Vagina (tissue), 2 donors: ENCODE results near the gene NRGN. TPM values are rescaled to one million over a fixed set of nuclear protein-coding genes. Genes with fewer than 3 reads are reported as not detected.
"Not testable (repeated sequence)": the region's sequence is repeated elsewhere in the genome, so short reads cannot be mapped to it uniquely, and the experiment has no call there.

Source experiments
- DNase-seq, 2 donors: peaks; one replicate each; pipeline ENCODE4 v3.0.0-alpha.2; 2017; ENCODE audit errors: extremely low spot score in 2 of 2
- H3K27ac ChIP-seq: fragments of 200-600 bp; sonication (generic); one replicate; pipeline ENCODE4 v1.5.1; 2019
- H3K27me3 ChIP-seq: fragments of 200-600 bp; sonication (generic); one replicate; pipeline ENCODE4 v1.5.1; 2019
- H3K36me3 ChIP-seq, 2 donors: fragments of 200-600 bp; sonication (generic); one replicate each; pipeline ENCODE4 v1.5.1; 2017 to 2019
- H3K4me1 ChIP-seq: fragments of 200-600 bp; sonication (generic); one replicate; pipeline ENCODE4 v1.5.1; 2019
- H3K4me3 ChIP-seq, 2 donors: fragments of 200-600 bp; sonication (generic); 1 replicate in 1 of 2; 2 replicates in 1 of 2; pipeline ENCODE4 v1.5.1; 2016 to 2019
- H3K9me3 ChIP-seq: fragments of 200-600 bp; sonication (generic); one replicate; pipeline ENCODE4 v1.5.1; 2019
- CTCF ChIP-seq, 3 experiments: fragments of 450-650 bp in 2 of 3; fragments of 200-600 bp in 1 of 3; sonication (generic) in 1 of 3; IDR thresholded peaks; one replicate each; pipeline ENCODE4 v1.5.1; 2017 to 2019; ENCODE audit warnings: antibody characterized with exemption in 3 of 3, mild to moderate bottlenecking in 2 of 3, moderate library complexity in 2 of 3
- POLR2A ChIP-seq, 2 donors: fragments of 450-650 bp; IDR thresholded peaks; one replicate each; pipeline ENCODE4 v1.6.1; 2017; ENCODE audit warnings: antibody characterized with exemption in 2 of 2, mild to moderate bottlenecking in 2 of 2, moderate library complexity in 2 of 2
- POLR2AphosphoS5 ChIP-seq, 2 donors: sonication (generic); formaldehyde crosslinking; IDR thresholded peaks; one replicate each; pipeline ENCODE4 v1.9.0; 2017; ENCODE audit warnings: antibody characterized with exemption in 2 of 2, mild to moderate bottlenecking in 2 of 2, low read depth in 1 of 2; ENCODE audit not compliant: insufficient read depth in 1 of 2
- intact Hi-C: fragments of 100-400 bp; cut with DNase I; formaldehyde crosslinking; loops from one replicate; pipeline ENCODE4 v1.15.1; 2023
- total RNA-seq: library from RNA; depleted of rRNA; stranded (reverse); fragments of >200 nt; gene quantifications from one replicate; pipeline ENCODE4 v1.2.3, GENCODE V29; 2016

NRGN gene
- total RNA-seq, 1 donor from 2014 or later: 0.98 TPM

GRCh38 chr11:124769806-124770774 is 30.3 kb downstream of the NRGN start:
- DNase-seq: no peak
- Histone ChIP-seq H3K36me3 (peaks cover 0 to 17% of the 10 kb centered on the region in 2 donors), H3K27me3 (no peaks in the 10 kb centered on the region), H3K27ac (no peak overlapping the region), H3K9me3 (no peaks in the 10 kb centered on the region), H3K4me3 (no peak overlapping the region), H3K4me1 (no peaks in the 10 kb centered on the region)
- intact Hi-C loops: no loop called here
- TF ChIP-seq CTCF (IDR thresholded peaks at IDR 0.05) (no peak), POLR2A (IDR thresholded peaks at IDR 0.05) (no peak), POLR2AphosphoS5 (IDR thresholded peaks at IDR 0.05; ENCODE audit: insufficient read depth in 1 of 2, low read depth in 1 of 2) (no peak)

GRCh38 chr11:124770959-124771358 is 31.2 kb downstream of the NRGN start:
- peaks cover 0 to 13% of the 10 kb centered on the region in 2 donors for H3K36me3 ChIP-seq
- H3K4me1 ChIP-seq, H3K4me3 ChIP-seq, H3K9me3 ChIP-seq, H3K27me3 ChIP-seq, intact Hi-C loops, H3K27ac ChIP-seq, DNase-seq: not testable (repeated sequence)

- intact Hi-C loops: no loop called here
- Histone ChIP-seq H3K4me3 (no peak overlapping the region), H3K9me3 (no peaks in the 10 kb centered on the region), H3K27me3 (no peaks in the 10 kb centered on the region), H3K27ac (peak overlapping the region; percentile 27), H3K4me1 (no peaks in the 10 kb centered on the region), H3K36me3 (peaks cover 0 to 8% of the 10 kb centered on the region in 2 donors)
- no peak for TF ChIP-seq POLR2A (IDR thresholded peaks at IDR 0.05)
- no peak for TF ChIP-seq CTCF (IDR thresholded peaks at IDR 0.05)
- no peak for TF ChIP-seq POLR2AphosphoS5 (IDR thresholded peaks at IDR 0.05; ENCODE audit: insufficient read depth in 1 of 2, low read depth in 1 of 2)
- DNase-seq: no peak
Measured at GRCh38 chr11:124776865-124777645, 37.3 kb downstream of the NRGN start.

GRCh38 chr11:124778281-124778680 is 38.5 kb downstream of the NRGN start:
- Histone ChIP-seq H3K27ac (no peak overlapping the region), H3K4me1 (no peaks in the 10 kb centered on the region), H3K4me3 (no peak overlapping the region), H3K9me3 (no peaks in the 10 kb centered on the region), H3K36me3 (no peaks in the 10 kb centered on the region), H3K27me3 (no peaks in the 10 kb centered on the region)
- TF ChIP-seq POLR2AphosphoS5 (IDR thresholded peaks at IDR 0.05; ENCODE audit: insufficient read depth in 1 of 2, low read depth in 1 of 2) (no peak), CTCF (IDR thresholded peaks at IDR 0.05) (no peak), POLR2A (IDR thresholded peaks at IDR 0.05) (no peak)
- intact Hi-C loops: no loop called here
- no peak for DNase-seq

GRCh38 chr11:124779568-124779967 is 39.8 kb downstream of the NRGN start:
- DNase-seq: no peak

More at GRCh38 chr11:124779568-124779967, 39.8 kb downstream of the NRGN start:
- Histone ChIP-seq H3K27ac (no peak overlapping the region), H3K4me1 (no peaks in the 10 kb centered on the region), H3K9me3 (no peaks in the 10 kb centered on the region), H3K4me3 (no peak overlapping the region), H3K36me3 (no peaks in the 10 kb centered on the region), H3K27me3 (no peaks in the 10 kb centered on the region)
- TF ChIP-seq POLR2A (IDR thresholded peaks at IDR 0.05) (no peak), CTCF (IDR thresholded peaks at IDR 0.05) (no peak), POLR2AphosphoS5 (IDR thresholded peaks at IDR 0.05; ENCODE audit: insufficient read depth in 1 of 2, low read depth in 1 of 2) (no peak)
- intact Hi-C loops: no loop called here
